Superior temporal gyrus (tissue), 1 donor: ENCODE results near the gene HES3.

Source experiments
- DNase-seq: peaks from one replicate; pipeline ENCODE4 v3.0.0-alpha.2; 2016; ENCODE audit errors: extremely low spot score

HES3 gene, protein sequence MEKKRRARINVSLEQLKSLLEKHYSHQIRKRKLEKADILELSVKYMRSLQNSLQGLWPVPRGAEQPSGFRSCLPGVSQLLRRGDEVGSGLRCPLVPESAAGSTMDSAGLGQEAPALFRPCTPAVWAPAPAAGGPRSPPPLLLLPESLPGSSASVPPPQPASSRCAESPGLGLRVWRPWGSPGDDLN

DNA sequence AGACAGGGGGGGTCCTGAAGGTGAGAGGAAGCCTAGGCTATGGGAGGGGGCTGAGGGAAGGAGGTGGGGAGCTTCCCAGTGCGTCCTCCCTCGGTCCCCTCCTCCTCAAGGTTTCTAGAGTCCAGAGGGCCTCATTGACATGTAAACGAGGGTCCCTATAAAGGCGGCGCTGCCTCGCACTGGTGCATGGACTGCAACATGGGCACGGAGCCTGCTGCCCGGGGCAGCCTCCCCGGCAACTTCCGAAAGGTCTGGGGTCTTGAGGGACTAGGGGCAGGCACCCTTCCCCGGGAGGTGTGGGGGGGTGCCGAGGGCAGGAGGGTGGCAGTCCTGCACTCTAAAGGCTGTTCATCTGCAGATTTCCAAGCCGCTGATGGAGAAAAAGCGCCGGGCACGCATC lies at the start of gene HES3:
TSS of gene HES3 (plus strand) at position 187 of the 400 bp plus-strand sequence. CDS start at position 374, 187 bp downstream.
- no peak for DNase-seq

DNA sequence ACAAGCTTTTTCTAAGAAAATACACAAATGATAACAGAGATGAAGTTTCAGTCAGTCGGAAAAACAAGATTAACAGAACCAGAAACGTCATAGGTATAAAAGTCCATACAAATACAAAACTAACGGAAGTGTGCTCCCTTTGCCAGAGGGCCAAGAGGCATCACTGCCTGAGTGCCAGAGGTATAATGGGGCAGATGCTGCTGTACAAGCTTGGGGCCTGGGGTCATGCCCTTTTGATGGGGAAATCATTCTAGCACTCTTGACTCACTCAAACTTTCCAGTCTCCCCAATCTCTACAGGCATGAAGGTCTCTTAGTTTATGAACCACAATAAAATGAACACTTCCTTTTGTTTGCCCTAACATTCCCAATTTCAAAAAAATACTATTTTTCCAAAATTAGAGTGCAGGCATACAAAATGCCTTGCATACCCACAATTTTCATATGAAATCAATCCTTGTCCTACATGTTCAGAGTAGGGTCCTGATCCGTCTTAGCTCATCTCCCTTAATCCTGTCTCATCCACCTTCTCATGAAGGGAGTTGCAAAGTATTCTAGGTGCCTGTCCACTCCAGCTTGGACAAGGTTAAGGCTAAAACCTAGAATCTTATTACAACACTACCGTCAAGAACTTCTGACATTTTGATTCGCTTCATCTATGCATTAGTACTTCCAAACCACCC lies 46.1 kb upstream of the HES3 start:
- no peak for DNase-seq

DNA sequence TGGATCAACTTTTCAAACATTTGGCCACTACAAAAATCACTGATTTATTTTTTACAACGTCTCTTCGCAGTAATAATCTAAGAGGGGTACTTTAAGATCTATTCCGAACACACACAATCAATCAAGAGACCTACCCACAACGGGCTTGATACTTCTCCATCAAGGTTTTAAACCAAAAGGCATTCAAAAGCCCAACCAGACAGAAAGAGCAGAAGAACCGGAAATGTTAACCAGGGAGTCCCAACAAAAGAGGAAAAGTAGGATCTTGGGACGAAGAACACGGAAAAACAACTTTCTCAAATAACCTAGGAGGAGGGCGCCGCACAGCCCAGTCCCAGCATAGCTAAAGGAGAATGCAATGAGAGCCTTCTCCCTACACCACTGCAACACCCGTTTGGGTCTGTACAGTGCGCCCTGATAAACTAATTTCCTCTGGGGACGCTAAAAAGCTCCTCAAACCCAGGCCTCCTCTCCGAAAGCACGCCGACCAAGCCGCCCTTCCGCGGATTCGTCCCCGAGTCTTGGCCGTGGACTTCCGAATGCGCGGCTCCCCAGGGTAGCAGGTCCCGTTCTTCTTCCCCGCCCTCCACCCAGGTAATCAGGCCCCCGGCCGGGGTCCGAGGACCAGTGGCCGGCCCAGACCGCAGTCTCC lies 45.2 kb upstream of the HES3 start:
- DNase-seq = no peak

DNA sequence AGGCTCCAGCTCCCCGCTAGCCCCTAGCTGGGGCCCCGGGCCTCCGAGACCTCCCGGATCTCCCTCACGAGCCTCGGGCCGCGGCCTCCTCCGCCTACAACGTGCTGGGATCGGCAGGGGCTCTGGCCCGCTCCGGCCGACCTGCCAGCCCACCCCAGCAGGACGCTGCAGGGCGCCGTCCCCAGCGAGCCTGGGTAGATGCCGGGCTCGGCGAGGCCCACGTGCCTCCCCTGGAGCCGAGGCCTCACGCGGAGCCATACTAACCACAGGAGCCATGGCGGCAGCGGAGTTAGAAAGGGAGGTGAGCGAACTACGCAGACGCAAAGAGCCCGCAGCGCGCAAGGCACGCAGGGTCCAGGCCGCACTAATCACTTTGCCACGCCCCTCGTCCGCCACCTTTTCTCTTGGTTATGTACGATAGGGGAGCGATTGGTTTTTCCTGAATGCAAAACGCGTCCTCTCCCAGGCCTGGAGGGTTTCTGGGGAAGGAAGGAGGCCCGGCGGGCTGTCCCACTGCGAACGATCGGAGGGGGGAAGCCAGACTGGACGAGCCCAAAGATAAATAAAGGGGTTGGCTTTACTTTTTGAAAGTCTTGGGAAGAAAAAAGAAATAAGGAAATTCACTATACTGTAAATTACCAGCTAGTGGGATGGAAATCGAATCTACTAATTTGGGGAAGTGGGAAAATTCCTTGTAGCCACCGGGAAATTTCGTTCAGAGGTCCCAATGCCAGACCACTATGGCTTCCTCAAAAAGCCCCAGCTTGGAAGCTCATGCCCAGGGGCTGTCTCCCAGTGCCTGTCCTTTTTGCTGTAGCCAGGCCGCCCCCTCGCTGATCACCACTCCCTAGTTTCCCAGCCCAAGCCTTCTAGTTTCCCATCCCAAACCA lies 44.4 kb upstream of the HES3 start, which contains the start of gene RPL22:
TSS of gene RPL22 (minus strand) at position 298 of the 890 bp plus-strand sequence. CDS start at position 276, 22 bp downstream.
- DNase-seq = peak; percentile 99

DNA sequence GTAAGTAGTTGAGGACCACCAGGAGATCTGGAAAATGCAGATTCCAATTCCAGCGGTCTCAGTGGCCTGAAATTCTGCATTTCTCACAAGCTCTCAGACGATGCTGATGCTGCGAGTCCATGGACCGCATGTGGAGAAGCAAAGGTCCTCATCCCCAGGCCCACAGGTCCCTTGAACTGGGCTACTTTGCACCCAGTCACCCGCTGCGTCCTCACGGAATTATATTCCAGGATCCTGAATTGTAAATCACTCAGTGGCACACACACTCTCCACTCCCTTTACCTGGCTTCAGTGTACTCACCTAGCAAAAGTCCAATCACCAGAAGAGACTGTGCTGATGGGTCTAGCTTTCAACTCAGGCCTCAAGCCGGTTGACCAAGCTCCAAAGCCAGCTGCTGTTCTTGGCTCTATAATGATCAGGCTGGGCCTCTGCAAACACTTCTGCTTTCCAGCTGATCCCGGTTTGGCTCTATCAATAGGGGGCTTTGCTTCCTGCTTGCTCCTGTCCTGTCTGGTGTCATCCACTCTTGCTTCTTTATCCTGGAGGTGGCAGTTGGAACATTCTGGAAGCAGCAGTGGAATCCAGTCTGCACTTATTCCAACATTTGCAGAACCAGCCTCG lies 43.7 kb upstream of the HES3 start:
- DNase-seq = no peak

DNA sequence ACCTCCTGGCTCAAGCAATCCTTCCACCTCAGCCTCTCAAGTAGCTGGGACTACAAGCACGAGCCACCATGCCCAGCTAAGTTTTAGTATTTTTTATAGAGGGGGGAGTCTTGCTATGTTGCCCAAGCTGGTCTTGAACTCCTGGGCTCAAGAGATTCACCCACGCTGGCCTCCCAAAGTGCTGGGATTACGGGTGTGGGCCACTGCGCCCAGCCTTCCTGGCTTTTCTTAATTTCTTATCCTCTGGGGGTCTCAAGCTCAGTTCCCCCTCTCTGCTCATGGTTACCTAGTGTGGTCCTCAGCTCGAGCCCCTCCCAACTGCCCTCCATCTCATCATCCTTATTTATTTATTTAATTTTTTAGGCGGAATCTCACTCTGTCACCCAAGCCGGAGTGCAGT lies 41.7 kb upstream of the HES3 start:
- no peak for DNase-seq

DNA sequence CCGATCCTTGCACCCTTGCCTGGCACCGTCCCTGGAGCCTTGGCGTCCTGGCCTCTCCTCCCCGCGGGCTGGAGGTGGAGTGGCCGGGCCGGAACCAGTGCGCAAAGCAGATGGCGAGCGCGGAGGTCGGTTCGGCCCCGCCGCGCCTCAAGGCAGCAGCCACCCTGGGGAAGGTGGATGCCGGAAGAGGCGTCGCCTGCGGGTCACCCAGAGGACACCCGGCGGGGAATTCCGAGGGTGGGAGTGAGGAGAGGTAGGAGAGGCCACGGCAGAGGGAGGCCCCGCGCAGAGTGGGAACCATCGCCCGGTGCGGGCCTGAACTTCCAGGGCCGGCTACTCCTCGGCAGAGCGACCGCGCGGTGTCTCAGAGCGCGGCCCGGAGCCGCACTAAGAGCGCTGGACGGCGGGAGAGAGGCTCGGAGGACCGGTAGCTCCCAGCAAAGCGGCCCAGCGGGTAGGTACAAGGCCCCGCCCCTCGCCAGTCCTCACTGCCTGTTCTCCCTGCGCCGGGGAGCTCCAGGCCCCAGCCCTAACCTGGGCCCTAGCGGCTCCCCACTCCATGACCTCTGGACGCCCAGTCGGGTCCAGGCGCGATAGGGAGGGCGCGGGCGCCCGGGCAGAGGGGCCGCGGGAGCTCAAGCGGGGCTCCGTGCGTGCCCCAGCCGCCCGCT lies 38.0 kb upstream of the HES3 start, which contains the start of gene RNF207:
TSS of gene RNF207 (plus strand) at position 271 of the 671 bp plus-strand sequence. CDS start 417 bp downstream, outside the sequence.
- DNase-seq = no peak

DNA sequence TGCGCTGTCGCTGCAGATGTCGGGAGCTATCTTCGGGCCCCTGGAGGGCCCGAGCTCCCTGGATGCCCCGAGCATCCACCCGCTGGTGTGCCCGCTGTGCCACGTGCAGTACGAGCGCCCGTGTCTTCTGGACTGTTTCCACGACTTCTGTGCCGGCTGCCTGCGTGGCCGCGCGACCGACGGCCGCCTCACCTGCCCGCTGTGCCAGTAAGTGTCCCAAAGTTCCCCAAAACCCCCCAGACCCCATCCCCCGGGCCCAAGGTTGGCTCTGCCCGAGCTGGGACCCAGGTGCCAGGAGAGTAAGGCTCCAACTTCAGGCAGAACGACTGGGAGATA lies 37.5 kb upstream of the HES3 start:
- no peak for DNase-seq

DNA sequence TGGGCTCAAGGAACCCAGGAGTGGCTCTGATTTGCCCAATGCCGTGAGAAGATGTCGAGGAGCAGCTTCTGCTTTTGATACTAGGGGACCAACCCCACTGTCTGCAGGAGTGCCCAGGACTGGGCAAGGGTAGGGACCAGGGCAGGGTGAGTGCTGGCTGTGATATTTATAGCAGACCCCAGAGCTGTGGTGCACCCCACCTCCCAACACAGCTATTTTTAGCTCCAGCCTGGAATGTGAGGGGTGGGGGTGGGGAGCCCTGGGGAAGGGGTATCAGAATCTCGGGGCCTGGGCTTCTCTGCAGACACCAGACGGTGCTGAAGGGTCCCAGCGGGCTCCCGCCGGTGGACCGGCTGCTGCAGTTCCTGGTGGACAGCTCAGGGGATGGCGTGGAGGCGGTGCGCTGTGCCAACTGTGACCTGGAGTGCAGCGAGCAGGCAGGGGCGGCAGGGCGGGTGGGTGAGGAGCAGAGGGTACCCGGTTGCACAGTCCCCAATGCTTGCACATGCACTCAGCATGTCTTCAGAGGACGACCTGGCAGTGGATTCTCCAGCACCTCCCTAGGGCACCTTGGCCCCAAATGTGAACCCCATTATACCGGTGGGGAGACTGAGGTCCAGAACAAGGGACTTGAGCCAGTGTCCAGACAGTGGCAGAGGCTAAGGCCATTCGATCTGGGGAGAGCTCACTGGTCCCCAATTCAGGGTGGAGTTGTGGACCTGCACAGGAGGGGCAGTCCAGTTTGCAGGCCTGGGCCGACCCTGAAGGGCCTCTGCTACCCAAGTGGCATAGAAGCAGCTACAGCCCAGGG lies 36.7 kb upstream of the HES3 start:
- DNase-seq = no peak

DNA sequence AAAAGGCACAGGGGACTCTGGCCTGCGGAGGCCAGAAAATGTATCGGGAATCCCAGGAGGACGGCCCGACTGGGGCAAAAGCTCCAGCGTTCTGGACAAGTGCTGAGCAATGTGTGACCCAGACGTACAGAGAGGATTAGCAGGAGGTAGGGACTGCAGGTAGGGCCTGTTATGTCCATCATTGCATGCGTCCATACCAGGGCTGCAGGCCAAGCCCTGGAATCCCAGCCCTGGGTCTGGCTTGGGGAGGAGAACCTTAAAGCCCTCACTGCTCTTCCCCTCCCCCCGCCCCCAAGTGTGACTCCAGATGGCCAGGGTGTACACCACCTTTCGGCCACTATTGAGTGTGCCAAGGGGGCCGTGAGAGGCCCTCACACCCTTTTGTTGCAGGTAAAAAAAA lies 36.1 kb upstream of the HES3 start:
- DNase-seq = no peak

DNA sequence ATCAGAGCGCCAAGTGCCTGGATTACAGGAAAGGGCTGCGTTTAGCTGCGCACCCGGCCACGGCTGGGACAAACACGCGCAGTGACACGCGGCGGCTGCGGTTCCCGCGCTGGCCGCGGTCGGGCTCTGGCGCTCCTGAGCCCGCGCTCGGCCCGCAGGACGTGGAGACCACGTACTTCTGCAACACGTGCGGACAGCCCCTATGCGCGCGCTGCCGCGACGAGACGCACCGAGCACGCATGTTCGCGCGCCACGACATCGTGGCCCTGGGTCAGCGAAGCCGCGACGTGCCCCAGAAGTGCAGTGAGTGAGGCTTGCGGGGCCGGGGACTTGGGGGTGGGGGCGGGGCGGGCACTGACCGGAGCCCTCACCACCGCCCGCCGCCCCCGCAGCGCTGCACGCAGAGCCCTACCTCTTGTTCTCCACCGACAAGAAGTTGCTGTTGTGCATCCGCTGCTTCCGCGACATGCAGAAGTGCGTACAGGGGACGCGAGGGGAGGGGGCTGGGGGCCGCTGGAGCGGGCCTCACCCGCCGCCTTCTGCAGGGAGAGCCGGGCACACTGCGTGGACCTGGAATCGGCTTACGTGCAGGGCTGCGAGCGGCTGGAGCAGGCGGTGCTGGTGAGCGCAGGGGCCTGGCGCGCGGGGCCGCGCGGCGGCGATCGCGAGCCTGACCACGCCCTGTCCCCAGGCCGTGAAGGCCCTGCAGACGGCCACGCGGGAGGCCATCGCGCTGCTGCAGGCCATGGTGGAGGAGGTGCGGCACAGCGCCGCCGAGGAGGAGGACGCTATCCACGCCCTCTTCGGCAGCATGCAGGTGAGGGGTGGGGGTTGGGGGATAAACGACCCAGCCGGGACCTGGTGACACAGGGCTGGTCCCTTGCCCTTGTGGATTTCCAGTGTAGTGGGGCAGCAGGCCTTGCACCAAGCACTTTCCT lies 35.0 kb upstream of the HES3 start:
- DNase-seq = peak; percentile 41

DNA sequence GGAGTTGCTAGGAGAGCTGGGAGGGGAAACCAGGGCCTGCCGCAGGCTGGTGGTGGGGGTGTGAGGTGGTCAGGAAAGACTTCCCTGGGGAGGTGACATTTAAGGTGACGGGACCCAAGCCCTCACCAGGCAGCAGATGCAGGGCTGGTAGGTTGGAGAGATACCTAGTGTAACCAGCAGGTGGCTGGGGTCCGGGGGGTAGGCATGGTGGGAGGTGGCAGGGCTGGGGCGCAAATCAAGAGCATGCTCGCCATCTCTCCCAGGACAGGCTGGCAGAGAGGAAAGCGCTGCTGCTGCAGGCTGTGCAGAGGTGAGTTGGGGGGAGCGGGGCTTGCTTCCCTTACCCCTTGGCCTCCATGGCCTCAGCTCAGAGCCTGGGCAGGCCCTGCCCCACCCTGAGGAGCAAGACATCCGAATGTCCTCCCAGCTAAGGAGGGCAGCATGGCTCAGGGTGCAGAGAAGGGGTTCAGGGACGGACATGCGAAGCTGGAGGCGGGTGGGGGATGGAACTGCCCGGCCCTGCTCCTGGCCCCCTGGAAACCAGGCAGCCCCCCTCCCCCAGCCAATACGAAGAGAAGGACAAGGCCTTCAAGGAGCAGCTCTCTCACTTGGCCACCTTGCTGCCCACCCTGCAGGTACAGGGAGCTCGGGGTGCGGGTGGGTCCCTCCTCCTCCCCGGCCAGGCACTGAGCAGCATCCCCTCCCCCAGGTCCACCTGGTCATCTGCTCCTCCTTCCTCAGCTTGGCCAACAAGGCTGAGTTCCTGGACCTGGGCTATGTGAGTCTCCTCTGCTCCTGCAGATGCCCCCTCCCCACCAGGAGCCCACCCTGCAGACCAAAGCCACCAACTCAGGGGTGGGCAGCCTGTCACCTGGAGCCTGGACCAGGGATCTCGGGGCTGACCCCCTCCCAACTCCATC lies 34.1 kb upstream of the HES3 start:
- DNase-seq = no peak

DNA sequence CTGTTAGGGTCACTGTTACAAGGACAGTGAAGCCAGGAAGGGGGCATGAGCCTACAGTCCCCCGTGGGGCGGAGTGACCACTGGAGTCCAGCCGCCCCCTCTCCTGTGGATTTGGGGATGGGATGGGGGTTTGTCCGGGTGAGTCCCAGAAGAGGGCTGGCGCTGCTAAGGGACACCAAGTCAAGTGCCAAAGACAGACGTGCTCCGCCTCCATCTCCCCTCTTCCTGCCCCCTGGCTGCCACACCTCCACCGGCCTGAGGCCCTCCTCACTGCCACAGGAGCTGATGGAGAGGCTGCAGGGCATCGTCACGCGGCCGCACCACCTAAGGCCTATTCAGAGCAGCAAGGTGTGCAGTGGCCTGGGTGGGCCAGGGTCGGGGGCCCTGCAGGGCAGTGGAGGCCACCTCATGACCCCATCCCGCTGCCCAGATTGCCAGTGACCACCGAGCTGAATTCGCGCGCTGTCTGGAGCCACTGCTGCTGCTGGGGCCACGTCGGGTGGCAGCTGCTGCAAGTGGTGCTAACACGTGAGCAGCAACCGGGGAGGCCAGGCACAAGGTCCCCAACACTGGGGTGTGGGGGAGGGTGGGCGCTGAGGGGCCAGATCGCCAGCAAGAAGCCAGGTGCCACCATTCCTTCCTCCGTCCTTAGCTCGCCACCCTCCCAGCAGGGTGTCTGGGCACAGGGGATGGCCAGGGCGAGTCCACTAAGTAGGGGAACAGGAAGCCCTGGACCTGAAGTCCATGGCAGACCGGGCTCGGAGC lies 33.2 kb upstream of the HES3 start:
- no peak for DNase-seq

DNA sequence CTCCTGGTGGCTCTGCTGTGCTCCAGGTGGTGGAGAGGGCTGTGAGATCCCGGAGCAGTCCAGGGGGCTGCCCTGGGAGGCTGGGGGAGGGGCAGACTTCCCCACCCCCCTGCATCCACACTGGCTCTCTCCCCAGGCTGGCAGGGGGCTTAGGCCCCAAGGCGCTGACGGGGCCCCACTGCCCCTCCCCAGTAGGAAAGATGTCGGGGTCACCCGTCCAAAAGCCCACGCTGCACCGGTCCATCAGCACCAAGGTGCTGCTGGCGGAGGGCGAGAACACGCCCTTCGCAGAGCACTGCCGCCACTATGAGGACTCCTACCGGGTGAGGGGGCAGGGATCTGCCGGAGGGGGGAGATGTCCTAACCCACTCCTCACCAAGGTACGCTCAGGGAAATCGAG lies 32.2 kb upstream of the HES3 start:
- DNase-seq = no peak

DNA sequence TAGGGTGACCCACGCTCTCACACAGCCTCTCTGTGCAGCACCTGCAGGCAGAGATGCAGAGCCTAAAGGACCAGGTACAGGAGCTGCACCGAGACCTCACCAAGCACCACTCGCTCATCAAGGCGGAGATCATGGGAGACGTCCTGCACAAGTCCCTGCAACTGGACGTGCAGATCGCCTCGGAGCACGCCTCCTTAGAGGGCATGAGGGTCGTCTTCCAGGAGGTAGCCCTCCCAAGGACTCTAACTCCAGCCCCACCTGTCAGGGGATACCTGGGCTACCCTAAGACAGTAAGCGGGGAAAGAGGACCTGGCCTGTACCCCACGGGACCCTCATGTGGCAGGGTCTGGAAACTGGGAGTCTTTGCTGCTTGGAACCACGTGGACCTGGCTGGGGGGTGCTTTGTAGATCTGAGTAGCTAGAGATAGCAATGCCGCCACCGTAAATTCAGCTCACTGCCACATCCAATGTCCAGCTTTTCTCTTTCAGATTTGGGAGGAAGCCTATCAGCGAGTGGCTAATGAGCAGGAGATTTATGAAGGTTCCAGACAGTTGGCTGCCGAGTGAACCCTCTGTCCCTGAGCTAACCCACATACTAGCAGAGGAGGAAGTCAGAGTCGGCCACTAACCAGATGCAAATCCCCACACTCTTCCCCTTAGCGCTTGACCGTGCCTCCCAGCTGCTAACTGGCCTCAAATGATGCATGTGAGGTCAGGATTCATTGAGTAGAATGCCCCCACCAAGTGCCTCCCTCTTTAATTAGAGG lies 31.6 kb upstream of the HES3 start:
- DNase-seq = no peak

DNA sequence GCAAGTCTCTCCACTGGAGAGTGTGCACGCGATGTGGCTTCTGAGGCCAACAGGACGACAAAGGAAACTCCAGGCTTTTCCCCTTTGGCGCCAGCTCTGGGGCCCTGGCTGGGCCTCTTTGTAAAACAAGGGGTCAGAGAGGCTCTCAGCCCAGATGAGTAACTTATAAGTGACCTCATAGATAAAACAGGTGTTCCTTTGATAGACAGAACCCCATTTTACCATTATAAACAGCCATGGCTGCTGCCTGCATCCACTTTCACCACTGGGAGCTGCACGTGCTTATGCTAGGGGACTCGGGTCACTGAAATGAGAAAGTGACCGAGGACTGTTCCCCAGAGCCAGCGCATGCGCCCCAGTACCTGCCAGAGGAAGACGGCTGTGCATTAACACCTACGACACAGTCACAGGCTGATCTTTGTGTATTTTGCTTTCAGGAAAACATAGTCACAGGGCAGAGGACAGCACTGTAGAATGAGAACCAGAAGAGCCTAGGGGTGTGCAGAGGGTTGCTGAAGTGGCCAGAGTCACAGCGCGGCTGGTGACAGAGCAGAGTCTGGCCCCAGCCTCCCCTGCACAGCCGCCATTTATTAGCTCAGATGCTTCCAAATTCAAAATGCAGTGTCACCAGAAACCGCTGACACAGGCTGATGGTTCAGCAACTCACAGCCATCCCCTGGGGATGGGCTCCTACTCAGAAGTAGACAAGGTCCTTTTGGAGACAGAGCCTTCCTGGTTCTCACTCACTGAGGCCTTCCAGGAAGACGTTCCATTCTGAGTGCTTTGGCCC lies 25.4 kb upstream of the HES3 start:
- no peak for DNase-seq
